ENCODE measurements around the gene DICER1.
"Not testable (repeated sequence)": the region's sequence is repeated elsewhere in the genome, so short reads cannot be mapped to it uniquely, and the experiment has no call there.

Gene DICER1

DNA sequence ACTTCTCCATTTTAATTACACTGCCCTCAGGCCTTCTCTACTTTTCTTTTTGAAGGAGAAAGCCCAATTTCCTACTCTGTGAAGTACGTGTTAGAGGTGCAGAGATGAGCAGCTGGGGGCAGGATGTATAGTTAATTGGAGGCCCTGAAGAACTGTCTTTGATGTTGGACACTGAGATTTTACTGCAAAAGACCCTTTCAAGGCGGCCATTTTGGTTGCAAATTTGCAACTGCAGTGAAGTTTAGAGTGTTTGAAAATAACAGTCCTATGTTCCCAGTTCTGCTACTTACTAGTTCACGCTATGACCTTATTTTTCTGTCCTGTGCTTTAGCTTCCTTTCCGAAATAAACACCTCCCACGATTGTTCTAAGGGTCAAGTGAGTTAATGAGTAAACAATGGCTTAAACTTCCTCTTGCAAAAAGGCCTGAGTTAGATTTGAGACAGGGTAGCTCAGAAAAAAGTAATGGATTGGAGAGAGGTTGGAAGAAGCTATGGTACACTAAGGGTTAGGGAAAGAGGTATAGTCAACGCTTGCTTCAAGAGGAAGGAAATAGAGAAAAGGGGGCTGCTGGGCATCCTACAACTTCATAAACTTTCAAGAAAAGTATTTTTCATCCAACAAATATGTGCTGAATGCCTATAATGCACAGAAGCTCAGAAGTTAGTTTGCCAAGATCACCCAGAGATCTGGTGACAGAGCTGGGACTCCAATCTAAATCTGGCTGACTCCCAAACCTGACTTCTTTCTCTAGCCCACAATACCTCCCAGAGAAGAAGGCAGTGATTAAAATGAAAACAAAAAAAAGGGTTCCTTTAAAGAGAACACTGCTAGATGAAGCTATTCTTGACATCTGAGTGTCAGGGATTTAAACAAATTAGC lies 26.4 kb upstream of the DICER1 start:
- peak; percentile 60 for DNase-seq

DNA sequence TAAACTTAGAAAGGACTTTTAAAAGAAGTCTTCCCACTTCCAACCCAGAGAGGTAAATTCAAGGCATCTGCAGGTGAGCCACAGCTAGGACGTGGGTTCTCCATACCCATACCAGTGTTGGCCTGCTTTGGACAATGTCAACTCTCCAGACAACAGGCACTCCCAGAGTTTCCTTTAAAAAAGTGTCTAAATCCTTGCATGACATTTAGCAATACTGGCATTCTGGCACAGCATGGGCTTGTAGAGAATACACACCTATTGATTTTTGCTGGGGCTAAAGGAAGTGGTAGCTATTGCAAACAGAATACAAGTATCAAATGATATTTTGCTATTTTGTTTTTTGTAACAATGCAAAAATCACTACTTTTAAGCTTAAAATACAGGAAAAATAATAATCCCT lies 25.8 kb upstream of the DICER1 start:
- no peak for DNase-seq

DNA sequence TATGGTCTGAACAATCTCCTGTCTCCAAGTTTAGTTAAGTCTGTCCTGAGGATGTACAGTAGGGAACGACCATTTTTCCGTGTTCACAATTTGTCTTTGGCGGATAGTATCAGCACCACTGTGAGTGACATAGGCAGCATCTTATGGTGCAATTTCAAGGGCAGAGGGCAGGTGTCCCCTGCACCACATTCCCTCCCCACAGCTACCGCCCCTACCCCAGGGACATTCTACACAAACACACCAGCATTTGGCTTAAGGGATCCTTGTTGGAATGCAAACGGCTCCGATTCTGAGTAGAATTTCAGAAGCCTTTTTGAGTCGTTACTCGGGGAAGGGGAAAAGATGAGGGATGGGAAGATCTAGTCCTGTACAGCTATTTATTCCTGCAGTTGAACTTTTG lies 25.1 kb upstream of the DICER1 start:
- DNase-seq = no peak

DNA sequence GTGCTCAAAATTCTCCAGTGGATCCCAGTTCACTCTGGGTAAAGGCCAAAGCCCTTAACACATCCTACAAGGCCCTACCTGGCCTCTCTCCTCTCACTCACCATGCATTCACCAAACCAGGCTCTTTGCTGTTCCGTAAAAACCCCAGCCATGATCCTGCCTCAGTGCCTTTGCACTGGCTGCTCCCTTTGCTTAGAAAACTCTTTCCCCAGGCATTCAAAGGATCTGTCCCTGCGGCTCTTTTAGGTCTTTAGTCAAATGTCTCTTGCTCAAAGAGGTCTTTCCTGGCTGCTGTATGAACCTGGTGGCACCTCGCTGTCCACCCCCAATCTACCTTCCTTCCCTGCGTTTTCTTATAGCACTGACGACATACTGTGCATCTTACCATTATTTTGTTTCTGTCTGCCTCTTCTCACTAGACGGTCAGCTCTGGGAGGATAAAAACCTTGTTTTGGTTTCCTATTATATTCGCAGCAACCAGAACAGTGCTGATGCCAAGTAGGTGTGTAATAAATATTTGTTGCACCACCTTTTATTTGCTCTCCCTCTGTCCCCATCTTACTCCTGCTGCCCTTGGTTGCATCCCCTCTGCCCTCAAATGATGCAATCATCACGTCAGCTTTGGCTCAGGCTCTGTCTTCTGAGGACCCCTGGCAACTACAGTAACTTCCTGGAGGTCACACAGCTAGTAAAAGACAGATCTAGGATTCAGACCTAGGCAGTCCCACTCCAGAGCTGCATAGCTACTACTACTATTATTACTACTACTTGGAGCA lies 23.8 kb upstream of the DICER1 start:
- no peak for DNase-seq

GRCh38 chr14:95175670-95176069 lies 18.3 kb upstream of the DICER1 start:
- DNase-seq = not testable (repeated sequence)

GRCh38 chr14:95174184-95174792 lies 17.0 kb upstream of the DICER1 start:
- DNase-seq = peak; percentile 32

- no peak for DNase-seq
Observed at GRCh38 chr14:95173518-95173917, 16.2 kb upstream of the DICER1 start.

DNA sequence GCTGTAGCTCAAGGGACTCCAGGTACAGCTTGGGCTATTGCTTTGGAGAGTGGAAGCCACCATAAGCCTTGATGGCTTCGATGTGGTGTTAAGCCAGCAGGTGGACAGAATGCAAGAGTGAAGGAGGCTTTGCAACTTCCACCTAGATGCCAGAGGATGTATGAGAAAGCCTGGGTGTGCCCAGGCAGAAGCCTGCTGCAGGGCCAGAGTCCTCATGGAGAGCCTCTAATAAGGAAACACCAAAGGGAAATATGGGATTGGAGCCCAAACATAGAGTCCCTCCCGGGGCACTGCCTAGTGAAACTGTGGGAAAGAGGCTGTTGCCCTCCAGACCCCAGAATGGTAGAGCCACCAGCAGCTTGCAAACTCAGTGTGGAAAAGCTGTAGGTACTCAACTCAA lies 9.8 kb upstream of the DICER1 start:
- no peak for DNase-seq

GRCh38 chr14:95165517-95165916 lies 8.2 kb upstream of the DICER1 start:
- no peak for DNase-seq

GRCh38 chr14:95164506-95164905 lies 7.2 kb upstream of the DICER1 start:
- DNase-seq = no peak

DNA sequence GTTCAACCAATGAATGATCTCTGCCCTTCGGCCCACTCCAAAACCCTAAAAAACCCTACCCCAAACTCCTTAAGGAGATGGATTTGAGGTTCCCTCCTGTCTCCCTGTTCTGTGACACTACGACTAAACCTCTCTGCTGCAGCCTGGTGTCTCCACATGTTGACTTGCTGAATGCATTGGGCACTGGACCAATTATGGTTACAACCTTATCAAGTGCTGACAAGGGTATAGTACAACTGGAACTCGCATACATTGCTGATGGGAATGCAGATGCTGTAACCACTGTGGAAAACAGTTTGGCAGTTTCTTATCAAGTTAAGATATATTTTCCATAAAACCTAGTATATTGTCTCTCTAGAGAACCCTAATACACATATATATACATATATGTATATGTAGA lies 6.3 kb upstream of the DICER1 start:
- DNase-seq = no peak

- no peak for DNase-seq
Observed at GRCh38 chr14:95163132-95163531, 5.8 kb upstream of the DICER1 start.

DNA sequence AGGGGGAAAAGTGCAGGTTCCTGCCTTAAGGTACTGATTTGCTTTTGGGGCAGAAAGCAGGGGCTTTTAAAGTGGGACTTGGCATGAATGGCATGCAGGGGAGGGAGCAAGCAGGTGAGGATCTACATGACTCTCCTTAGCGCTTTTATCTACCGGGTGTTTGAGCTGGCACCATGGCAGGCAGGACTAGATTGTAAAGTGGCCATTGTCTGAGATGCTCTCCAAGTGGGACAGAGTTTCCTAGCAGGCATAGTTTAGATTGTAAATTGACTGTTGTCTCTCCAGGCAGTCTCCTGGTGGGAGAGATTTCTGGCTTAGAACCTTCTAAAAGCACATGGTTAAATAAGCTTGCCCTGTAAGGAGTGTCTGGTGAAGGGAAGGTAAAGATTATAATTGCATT lies 5.3 kb upstream of the DICER1 start:
- DNase-seq = no peak

GRCh38 chr14:95157048-95157326 lies 342 bp downstream of the DICER1 start:
- no peak for DNase-seq

DNA sequence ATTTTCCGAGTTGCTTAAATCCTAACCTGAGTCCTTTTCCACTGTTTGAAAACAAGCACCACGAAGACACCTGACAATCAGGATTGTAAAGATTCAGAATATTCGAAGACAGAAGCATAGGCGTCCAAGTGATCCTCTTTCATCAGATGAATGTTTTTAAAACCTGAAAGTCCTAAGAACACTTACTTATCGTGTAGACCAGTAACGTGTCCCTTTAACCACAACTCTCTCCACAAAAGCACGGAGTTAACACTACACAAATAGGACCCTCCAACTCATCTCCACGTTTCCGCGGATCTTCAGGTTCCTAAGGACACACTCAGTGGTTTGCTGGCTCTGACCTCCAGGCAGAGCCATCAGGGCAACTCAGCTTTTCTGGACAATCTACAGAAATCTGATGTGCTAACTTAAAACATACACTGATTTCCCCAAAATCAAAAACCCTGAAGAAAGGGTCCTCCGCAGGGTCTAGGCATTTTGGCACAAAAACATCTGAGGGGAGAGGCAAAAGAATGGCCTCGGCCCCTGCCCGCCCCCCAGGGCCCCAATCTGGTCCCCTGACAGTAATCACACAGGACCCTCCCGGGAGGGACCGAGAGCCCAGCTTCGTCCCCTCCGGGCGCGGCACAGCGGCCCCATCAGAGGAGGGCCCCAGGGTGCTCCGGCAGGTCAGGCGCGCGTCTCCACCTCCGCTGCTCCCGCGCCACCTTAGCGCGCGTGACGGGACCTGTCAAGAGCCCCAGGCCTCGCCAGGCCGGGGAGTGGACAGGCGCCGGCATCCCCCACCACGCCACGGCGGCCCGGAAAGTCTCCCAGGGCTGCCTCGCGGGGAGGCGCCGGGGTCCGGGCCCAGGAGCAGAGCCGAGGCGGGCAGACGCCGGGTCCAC lies 925 bp downstream of the DICER1 start:
- DNase-seq = peak; percentile 9

DNA sequence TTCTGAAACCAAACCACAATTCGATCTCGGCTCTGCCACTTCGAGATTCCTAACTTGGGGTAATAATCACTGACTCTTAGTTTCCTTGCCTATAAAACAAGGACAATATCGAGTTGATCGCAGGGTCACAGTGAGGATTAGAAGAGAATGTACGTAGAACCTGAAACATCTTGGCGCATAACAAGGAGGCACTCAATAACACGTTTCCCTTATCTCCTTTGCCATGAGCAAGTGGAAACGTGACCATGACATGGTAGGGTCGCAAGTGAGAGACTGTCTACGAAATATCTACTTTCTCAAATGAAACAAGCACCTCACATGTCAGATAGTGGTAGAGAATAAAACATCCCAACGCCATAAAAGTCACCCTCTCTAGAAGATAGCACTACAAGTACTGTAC lies 2.3 kb downstream of the DICER1 start:
- DNase-seq = no peak

- no peak for DNase-seq
Observed at GRCh38 chr14:95153866-95154265, 3.5 kb downstream of the DICER1 start.

DNA sequence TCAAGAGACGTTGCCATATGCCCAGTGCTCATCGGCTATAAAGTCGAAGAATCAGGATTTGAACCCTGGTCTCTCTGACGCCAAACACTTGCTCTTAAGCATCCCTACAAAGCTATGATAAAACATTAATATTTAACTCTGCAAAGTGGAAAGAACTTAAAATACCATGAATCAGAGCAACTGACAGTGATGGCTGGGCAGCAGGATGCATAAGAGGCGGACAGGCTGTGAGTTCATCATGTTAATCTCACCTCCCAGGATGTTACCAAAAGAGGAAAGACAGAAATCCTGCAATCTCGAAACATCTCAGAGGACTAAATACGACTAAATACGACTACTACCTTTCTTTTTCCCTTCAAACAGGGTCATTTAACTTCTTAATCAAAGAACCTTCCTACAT lies 5.8 kb downstream of the DICER1 start:
- DNase-seq = no peak

DNA sequence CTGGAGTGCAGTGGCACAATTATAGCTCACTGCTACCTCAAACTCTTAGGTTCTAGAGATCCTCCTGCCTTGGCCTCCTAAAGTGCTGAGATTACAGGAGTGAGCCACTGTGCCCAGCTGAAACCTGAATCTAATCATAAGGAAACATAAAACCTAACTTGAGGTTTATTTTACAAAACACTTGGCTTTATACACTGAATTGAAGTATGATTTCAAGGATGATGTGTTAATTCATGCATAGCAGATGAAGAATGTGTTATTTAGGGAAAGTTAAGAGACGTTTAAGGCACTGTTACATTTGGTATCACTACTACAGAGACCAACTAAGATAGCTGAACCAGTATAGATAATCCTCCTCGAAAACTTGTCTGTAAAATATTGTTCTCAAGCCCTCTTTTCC lies 6.4 kb downstream of the DICER1 start:
- DNase-seq = no peak

- no peak for DNase-seq
Observed at GRCh38 chr14:95149441-95149840, 7.9 kb downstream of the DICER1 start.

DNA sequence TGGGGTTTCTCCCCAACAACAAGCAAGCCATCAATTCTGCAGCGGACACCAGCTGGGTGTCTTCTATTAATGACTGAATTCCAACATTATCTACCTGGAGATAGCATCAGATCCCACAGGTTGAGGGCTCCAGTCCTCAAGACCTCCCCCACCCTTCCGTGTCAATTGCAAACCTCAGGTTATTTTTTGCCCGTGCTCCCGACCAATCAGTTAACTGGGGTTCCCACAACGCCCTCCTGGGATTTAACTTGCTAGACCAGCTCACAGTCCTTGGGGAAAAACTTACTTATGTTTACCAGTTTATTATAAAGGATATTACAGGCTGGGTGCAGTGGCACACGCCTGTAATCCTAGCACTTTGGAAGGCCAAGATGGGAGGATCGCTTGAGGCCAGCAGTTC lies 9.7 kb downstream of the DICER1 start:
- no peak for DNase-seq

DNA sequence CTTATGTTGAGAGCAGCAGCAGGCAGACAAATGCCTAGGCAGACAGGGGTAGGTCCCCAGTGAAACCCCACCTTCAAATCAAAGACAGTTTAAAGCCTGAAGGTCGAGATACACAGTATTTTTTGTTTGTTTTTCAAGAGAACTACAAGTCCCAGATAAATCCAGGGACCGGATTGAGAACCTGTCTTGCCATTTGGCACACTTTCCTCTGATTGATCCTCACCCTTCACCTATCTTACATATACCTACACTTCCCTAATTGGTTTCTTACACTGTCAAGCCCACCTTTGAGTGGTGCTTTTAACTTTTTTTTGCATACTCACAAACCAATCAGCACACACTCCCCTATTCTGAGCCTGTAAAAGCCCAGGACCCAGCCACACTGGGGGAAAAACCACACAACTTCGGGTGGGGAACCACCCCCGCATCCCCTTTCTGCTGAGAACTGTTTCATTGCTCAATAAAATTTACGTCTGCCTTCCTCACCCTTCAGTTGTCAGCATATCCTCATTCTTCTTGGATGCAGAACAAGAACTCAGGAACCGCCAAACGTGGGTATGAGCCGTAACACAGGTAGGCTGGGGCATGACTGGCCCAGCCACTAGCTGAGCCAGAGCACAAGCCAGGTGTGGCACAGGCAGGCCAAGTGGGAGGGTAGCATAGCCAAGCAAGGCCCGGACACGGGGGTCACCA lies 11.1 kb downstream of the DICER1 start:
- DNase-seq = no peak
